HG03060 (cell line): Measurements from ENCODE around the gene NAA16.
"Not testable (repeated sequence)": the region's sequence is repeated elsewhere in the genome, so short reads cannot be mapped to it uniquely, and the experiment has no call there.

ENCODE experiments used
- ATAC-seq: cut with Tn5 transposase; IDR thresholded peaks from one replicate; pipeline ENCODE4 v1.9.1; 2021; ENCODE audit warnings: low read depth, moderate number of reproducible peaks; ENCODE audit not compliant: unreplicated experiment

Gene NAA16

GRCh38 chr13:41352935-41353840 lies 42.1 kb downstream of the NAA16 start:
- peak; percentile 65 for ATAC-seq

GRCh38 chr13:41354416-41354815 lies 43.3 kb downstream of the NAA16 start:
- ATAC-seq: no peak

- ATAC-seq: not testable (repeated sequence)
Observed at GRCh38 chr13:41356385-41356648, 45.2 kb downstream of the NAA16 start.

GRCh38 chr13:41356786-41357185 lies 45.7 kb downstream of the NAA16 start:
- no peak for ATAC-seq

GRCh38 chr13:41361491-41361890 lies 50.4 kb downstream of the NAA16 start:
- no peak for ATAC-seq

- no peak for ATAC-seq
Observed at GRCh38 chr13:41364043-41364442, 53.0 kb downstream of the NAA16 start.

GRCh38 chr13:41365631-41366030 lies 54.6 kb downstream of the NAA16 start:
- ATAC-seq: no peak

- no peak for ATAC-seq
Observed at GRCh38 chr13:41370736-41371135, 59.7 kb downstream of the NAA16 start.

GRCh38 chr13:41377446-41377845 lies 66.4 kb downstream of the NAA16 start:
- no peak for ATAC-seq

GRCh38 chr13:41382431-41382830 lies 71.4 kb downstream of the NAA16 start:
- no peak for ATAC-seq

- ATAC-seq: no peak
Observed at GRCh38 chr13:41383386-41383785, 72.3 kb downstream of the NAA16 start.

- no peak for ATAC-seq
Observed at GRCh38 chr13:41384749-41385503, 73.9 kb downstream of the NAA16 start.

- no peak for ATAC-seq
Observed at GRCh38 chr13:41386211-41386610, 75.1 kb downstream of the NAA16 start.

GRCh38 chr13:41387576-41387975 lies 76.5 kb downstream of the NAA16 start:
- no peak for ATAC-seq

- ATAC-seq: no peak
Observed at GRCh38 chr13:41388143-41388881, 77.2 kb downstream of the NAA16 start.

GRCh38 chr13:41389580-41389979 lies 78.5 kb downstream of the NAA16 start:
- ATAC-seq: no peak

GRCh38 chr13:41394166-41394565 lies 83.1 kb downstream of the NAA16 start:
- no peak for ATAC-seq

- no peak for ATAC-seq
Observed at GRCh38 chr13:41398494-41399170, 87.6 kb downstream of the NAA16 start.

GRCh38 chr13:41401366-41401765 lies 90.3 kb downstream of the NAA16 start:
- ATAC-seq: no peak

- ATAC-seq: no peak
Observed at GRCh38 chr13:41402691-41403511, 91.8 kb downstream of the NAA16 start.
